Myocyte (in vitro differentiated cells): ENCODE measurements around the gene WNT3. TPM values are rescaled to one million over a fixed set of nuclear protein-coding genes. Genes with fewer than 3 reads are reported as not detected.
"Not testable (repeated sequence)": the region's sequence is repeated elsewhere in the genome, so short reads cannot be mapped to it uniquely, and the experiment has no call there.

ENCODE experiments used
- DNase-seq: peaks from one replicate; pipeline ENCODE4 v3.0.0-alpha.2; 2012; ENCODE audit warnings: low read depth
- polyA plus RNA-seq: library from polyadenylated mRNA; unstranded; fragments of >200 nt; gene quantifications from one replicate; pipeline ENCODE4 v1.2.1, GENCODE V29; 2012; ENCODE audit warnings: missing spikeins
- total RNA-seq: library from RNA; depleted of rRNA; stranded (reverse); fragments of >200 nt; gene quantifications from 2 replicates; pipeline ENCODE4 v1.2.3, GENCODE V29; 2014

Gene WNT3, protein sequence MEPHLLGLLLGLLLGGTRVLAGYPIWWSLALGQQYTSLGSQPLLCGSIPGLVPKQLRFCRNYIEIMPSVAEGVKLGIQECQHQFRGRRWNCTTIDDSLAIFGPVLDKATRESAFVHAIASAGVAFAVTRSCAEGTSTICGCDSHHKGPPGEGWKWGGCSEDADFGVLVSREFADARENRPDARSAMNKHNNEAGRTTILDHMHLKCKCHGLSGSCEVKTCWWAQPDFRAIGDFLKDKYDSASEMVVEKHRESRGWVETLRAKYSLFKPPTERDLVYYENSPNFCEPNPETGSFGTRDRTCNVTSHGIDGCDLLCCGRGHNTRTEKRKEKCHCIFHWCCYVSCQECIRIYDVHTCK
- total RNA-seq = 0.86 and 1.9 TPM in 2 replicates
- 1.1 TPM for polyA plus RNA-seq

DNA sequence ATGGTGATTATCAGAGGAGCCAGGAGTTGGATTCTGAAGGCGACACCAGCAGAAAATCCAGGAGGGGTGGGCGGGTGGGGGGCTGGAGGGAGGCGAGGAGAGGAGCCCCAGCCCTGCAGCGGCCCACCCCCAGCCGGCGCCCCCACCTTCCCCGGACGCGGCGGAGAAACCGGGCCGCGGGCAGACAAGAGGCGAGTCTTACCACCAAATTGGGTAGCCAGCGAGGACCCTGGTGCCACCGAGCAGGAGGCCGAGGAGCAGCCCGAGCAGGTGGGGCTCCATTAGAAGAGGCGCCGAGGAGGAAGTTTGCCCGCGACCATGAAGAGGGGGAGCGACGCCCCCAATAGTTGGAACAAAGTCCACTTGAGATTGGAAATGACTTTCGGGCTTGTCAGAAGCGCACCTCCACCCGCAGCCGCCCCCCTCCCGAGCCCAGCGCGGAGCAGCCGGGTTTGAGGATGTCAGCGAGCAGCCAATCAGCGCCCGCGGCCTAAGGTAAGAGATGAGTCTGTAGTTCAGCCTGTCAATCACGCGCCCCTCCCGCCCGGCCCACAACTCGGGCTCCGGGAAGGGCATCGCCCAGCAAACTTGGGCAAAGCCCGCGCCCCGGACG is at the start of gene WNT3:
WNT3 (minus strand) TSS at position 377 of the 613 bp plus-strand sequence; CDS start at position 282, 95 bp downstream.
- DNase-seq = no peak

GRCh38 chr17:46866747-46867146 is 48.3 kb upstream of the WNT3 start:
- no peak for DNase-seq

- DNase-seq = no peak
Measured at GRCh38 chr17:46866325-46866724, 47.8 kb upstream of the WNT3 start.

DNA sequence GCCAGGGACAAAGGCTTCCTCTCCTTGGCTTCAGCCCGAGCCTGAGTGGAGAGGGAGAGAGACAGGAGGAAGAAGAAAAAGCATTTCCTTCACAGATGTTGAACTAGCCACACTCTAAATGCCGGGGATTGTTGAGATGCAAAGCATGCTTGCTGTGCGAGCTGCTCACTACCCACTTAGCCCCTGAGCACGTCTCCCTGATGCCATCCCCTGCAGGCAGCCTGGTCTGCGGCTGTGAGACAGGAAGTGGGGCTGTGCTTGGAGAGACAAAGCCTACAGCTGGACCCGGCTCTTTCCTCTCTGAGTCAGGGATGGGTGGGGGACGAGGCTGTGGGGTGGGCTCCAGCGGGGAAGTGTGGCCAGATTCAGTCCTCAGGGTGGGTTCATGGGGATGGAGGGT is 46.6 kb upstream of the WNT3 start:
- DNase-seq = peak; percentile 68

DNA sequence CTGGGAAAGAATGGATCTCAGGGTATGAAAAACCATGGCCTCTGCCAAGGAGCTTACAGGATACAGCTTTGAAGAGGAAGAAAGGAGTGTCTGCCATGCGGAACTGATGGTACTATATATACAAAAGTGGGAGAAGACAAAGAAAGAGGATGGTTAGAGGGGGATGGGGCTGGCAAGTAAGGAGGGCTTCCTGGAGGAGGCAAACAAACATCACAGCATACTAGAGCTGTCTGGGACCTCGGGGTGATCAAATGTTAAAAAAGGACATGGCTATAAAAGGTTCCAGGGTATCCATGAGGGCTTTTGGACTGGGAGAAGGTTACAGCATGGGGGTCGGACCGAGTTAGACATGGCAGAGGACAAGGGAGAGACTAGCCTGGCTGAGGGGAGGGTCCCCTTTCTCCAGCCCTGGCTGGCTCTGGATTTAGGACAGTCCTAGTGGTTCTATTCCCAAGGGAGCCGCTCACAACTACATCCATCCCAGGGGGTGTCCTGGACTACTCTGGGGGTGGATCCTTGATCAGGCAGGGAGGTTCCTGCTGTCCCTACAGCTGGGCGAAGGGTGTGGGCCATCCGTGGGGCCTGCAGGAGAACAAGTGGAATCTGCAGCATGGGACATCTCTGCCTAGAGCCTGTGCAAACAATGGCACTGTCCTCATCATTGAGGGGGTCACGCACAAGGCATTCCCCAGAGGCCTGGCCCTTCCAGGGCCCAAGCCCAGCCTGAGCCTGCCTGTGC is 45.1 kb upstream of the WNT3 start:
- no peak for DNase-seq

- no peak for DNase-seq
Measured at GRCh38 chr17:46862949-46863348, 44.5 kb upstream of the WNT3 start.

GRCh38 chr17:46859996-46860395 is 41.5 kb upstream of the WNT3 start:
- no peak for DNase-seq

DNA sequence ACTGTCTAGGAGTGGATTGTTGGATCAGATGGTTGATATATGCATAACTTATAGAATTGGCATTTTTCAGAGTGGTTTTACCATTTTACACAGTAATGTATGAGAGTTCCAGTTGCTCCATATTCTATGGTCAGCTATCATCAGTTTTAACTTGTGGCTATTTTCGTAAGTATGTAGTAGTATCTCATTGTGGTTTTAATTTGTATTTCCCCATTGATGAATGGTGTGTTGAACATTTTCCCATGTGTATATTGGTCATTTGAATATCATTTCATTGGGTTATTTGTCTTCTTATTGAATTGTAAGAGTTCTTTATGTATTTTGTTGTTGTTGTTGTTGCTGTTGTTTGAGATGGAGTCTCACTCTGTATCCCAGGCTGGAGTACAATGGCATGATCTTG is 39.1 kb upstream of the WNT3 start:
- no peak for DNase-seq

DNA sequence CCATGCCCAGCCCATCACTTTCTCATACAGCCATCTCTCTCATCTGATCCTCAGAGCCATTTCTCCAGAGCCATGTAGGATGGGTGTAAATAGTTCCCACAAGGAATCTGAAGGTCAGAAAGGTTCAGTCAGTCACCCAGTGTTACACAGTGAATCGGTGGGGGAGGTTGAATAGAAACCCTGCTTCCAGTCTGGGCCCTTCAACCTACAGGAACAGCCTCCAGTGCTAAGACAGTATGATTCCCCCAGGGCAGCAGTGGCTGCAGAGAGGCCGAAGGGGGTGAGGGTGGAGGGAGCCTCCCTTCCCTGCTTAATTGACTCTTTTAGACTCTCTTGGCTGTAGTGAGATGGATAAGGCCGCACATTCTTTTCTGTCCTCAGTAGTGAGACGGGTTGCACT is 36.5 kb upstream of the WNT3 start:
- DNase-seq = no peak

- DNase-seq = no peak
Measured at GRCh38 chr17:46854515-46854914, 36.0 kb upstream of the WNT3 start.

GRCh38 chr17:46853896-46854444 is 35.5 kb upstream of the WNT3 start:
- no peak for DNase-seq

DNA sequence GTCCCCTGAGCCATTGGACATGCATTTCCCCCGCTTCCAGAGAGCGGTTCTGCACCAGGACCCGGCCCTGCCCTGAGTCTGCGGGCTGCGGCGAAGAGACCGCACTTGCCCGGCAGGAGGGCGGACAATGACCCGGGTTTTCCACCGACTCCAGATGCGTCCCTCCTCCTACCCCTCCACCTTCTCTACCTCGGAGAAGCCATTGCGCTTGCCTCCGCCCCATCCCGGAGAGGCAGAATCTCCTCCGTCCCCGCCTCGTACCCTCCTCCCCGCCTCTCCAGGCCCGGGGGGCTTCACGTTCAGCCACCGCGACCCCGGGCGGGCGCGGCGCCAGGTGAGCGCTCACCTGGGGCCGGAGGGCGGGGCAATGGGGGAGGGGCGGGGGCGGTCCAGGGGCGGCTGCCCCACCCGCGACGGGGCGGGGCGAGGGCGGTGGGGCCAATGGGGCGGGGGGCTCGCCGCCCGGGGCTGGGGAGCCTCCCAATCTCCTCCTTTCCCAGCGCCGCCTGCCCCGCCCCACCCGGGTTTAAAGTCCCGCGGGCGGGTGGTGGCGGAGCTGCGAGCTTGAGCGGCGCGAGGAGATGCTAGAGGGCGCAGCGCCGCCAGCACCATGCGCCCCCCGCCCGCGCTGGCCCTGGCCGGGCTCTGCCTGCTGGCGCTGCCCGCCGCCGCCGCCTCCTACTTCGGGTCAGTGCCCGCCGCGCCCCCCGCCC is 32.7 kb upstream of the WNT3 start, which contains the start of gene WNT9B:
WNT9B (plus strand) TSS at position 555 of the 713 bp plus-strand sequence; CDS start at position 611, 56 bp downstream.
- DNase-seq = no peak

DNA sequence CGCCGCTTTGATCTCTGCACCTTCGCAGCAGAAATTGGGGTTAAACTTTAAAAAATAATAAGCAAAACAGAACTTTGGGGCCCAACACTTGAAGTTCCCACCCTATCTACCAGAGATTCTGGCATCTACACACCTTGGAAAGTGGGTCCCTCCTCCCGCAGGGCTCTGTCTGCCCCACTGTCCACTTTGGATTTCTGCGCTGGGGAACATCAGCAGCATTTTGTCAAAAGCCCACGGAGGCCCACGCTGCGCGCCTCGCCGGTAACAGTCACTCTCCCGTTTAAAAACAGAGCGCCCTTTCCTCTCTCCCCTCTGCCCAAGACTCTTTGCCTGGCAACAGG is 32.2 kb upstream of the WNT3 start:
- DNase-seq = no peak

DNA sequence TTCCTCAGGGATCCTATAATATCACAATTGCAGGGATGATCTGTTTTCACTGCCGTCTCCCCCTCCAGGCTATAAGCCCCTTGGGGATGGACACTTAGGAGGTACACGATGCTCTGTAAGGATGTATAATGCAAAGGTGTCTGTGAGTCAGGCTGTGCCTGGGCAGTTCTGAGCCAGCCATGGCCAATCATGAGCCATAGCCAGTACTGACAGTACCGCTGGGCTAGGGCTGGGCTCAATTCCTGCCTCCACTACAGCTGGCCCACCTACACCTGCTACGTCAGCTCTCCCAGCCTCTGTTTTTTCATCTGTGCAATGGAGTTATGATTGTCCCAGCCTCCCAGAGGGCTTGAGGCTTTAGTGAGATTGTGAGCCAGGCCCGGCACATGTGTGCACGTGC is 30.0 kb upstream of the WNT3 start:
- DNase-seq = no peak

DNA sequence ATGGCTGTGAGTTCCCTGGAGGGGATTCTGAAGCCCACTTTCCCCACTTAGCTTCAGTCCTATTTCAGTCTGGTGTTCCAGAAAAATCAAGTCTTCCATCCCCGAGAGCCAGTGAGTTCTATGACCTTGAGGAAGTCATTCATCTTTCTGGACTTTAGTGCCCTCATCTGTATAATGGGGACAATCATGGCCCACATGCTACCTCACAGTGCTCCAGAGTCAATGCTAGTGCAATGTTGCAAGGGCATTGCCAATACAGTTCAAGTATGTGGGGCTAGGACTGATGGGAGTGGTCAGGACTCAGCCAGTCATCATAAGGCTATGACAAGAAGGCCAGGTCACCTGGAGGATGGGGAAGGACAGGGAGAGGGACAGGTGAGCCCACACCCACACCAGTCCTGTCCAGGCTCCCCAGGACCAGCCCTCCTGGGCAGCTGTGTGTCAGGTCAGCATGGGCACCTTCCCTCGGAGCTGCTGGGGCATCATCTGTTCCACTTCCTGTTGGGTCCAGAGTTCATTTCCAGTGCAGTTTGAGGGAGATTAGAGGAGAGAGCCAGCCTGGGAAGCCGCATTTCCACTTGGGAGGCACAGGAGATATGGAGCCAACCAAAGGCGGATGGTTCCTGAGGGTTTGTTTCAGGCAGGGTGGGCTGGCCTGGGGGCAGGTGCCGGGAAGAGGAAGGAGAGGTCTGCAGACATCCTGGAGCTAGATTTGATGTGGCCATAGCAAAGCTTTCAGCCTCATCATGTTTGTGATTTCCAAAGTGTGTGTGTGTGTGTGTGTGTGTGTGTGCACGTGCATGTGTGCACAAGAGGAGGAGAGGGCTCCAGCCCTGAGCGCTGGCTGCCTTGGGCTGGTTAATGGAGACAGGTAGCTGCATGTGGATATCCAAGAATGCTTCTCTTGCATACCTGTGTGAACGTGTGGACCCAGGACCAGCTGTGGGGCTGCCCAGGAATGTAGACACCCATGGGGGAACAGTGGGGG is 29.0 kb upstream of the WNT3 start:
- DNase-seq = no peak

- DNase-seq = no peak
Measured at GRCh38 chr17:46842835-46843234, 24.3 kb upstream of the WNT3 start.

- no peak for DNase-seq
Measured at GRCh38 chr17:46841561-46842379, 23.3 kb upstream of the WNT3 start.

- not testable (repeated sequence) for DNase-seq
Measured at GRCh38 chr17:46840596-46840995, 22.1 kb upstream of the WNT3 start.

- no peak for DNase-seq
Measured at GRCh38 chr17:46839211-46839610, 20.7 kb upstream of the WNT3 start.
